ENCODE results near the gene NUDT15. TPM values are rescaled to one million over a fixed set of nuclear protein-coding genes. Genes with fewer than 3 reads are reported as not detected.

NUDT15 gene
- total and polyA plus RNA-seq, 2 of the 8 experiments (the other 6 are each of a cell fraction or from before 2014, with no cell fraction given): 37.8 to 65.9 TPM

DNA sequence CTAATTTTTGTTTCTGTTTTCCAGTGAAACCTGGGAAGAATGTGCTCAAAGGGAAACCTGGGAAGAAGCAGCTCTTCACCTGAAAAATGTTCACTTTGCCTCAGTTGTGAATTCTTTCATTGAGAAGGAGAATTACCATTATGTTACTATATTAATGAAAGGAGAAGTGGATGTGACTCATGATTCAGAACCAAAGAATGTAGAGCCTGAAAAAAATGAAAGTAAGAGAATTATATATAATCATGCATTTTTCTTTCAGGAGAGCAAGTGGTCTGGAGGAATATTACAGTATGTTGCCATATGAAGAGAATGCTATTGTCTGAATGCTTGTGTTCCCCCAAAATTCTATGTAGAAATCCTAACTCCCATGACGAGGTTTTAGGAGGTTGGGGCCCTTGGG is 3.4 kb downstream of the NUDT15 start:
- Histone ChIP-seq H2AFZ (ENCODE audit: low read length) (no peak overlapping the region), H3K18ac (ENCODE audit: extremely low read depth, low read length) (no peak overlapping the region), H3K27me3 (replicated peaks in 1 of 4; ENCODE audit: control insufficient read depth in 3 of 4, extremely low read depth in 1 of 4, insufficient read depth in 3 of 4, low read length in 3 of 4) (no peaks in the 10 kb centered on the region), H3K23me2 (ENCODE audit: low read depth, low read length) (peaks cover 6% of the 10 kb centered on the region), H3K36me3 (ENCODE audit: control insufficient read depth in 2 of 4, insufficient read depth in 4 of 4, low read length in 3 of 4) (peaks cover 7 to 20% (median 12%) of the 10 kb centered on the region in 4 experiments; a peak in 5 of 8 replicates), H2AK5ac (ENCODE audit: low read depth, low read length) (no peak overlapping the region), H4K5ac (ENCODE audit: insufficient read length, low read depth, low read length) (no peak overlapping the region), H3K4me1 (replicated peaks in 1 of 4; ENCODE audit: control insufficient read depth in 3 of 4, insufficient read depth in 4 of 4, low read length in 3 of 4) (peaks cover 0 to 4% (median 2%) of the 10 kb centered on the region in 4 experiments; a peak in 3 of 7 replicates), H2BK120ac (replicated peaks; ENCODE audit: low read depth, low read length) (no peak overlapping the region), H3K4me3 (ENCODE audit: extremely low read depth in 1 of 4, insufficient read depth in 2 of 4, low read depth in 3 of 4, low read length in 4 of 4) (no peak overlapping the region), H3K79me2 (ENCODE audit: control insufficient read depth in 1 of 2, insufficient read depth in 2 of 2, low read length in 2 of 2) (peaks cover 0 to 19% of the 10 kb centered on the region in 2 experiments; a peak in 3 of 4 replicates), H3K9ac (replicated peaks in 1 of 4; ENCODE audit: extremely low read depth in 1 of 4, low read depth in 3 of 4, low read length in 3 of 4) (no peak overlapping the region), H2BK20ac (ENCODE audit: low read length) (no peak overlapping the region), H4K91ac (replicated peaks; ENCODE audit: insufficient read length, low read length) (no peak overlapping the region), H3K14ac (ENCODE audit: insufficient read length) (no peak overlapping the region), H3K56ac (replicated peaks; ENCODE audit: insufficient read length, low read depth, low read length) (no peak overlapping the region), H4K20me1 (replicated peaks in 1 of 2; ENCODE audit: control insufficient read depth in 1 of 2, insufficient read depth in 2 of 2, low read length in 2 of 2) (peaks cover 0 to 3% of the 10 kb centered on the region in 2 experiments), H2BK5ac (ENCODE audit: low read depth, low read length) (no peak overlapping the region), H3K23ac (ENCODE audit: insufficient read length) (no peak overlapping the region), H2BK12ac (ENCODE audit: low read depth, low read length) (no peak overlapping the region), H3K9me3 (ENCODE audit: insufficient read depth in 2 of 2, low read depth in 1 of 2, low read length in 1 of 2) (no peaks in the 10 kb centered on the region), H4K8ac (ENCODE audit: extremely low read depth, insufficient read depth, low read length) (no peak overlapping the region), H3K4me2 (ENCODE audit: insufficient read depth in 1 of 2, low read depth in 2 of 2, low read length in 2 of 2) (no peak overlapping the region), H3K27ac (ENCODE audit: low read depth, low read length) (no peak overlapping the region), H3K4ac (replicated peaks; ENCODE audit: insufficient read length, low read depth, low read length) (no peak overlapping the region), H3K79me1 (ENCODE audit: low read depth, low read length) (0 out of 2 replicates have a peak, but pooled peaks cover 2% of the 10 kb centered on the region), H2BK15ac (ENCODE audit: low read length) (no peak overlapping the region)
- DNase-seq (ENCODE audit: low read depth in 1 of 2, low spot score in 2 of 2): no peak
- TF ChIP-seq POLR2AphosphoS5 (IDR thresholded peaks at IDR 0.05; ENCODE audit: low read depth, low read length) (no peak), HDAC6 (IDR thresholded peaks at IDR 0.05; ENCODE audit: low read depth, low read length) (no peak), EZH2 (IDR thresholded peaks at IDR 0.05; ENCODE audit: low read depth, low read length, severe bottlenecking) (no peak), SIX5 (IDR thresholded peaks at IDR 0.05; ENCODE audit: low read depth, low read length) (no peak), RBBP5 (IDR thresholded peaks at IDR 0.05; ENCODE audit: borderline replicate concordance, low read depth, low read length) (no peak), YY1 (IDR thresholded peaks at IDR 0.05; ENCODE audit: low read depth, low read length) (no peak), HDAC2 (IDR thresholded peaks at IDR 0.05; ENCODE audit: borderline replicate concordance in 1 of 2, low read depth in 2 of 2, low read length in 2 of 2) (no peak), BRCA1 (IDR thresholded peaks at IDR 0.05; ENCODE audit: low read depth, low read length) (no peak), RNF2 (IDR thresholded peaks at IDR 0.05; ENCODE audit: borderline replicate concordance, low read depth, low read length, missing control alignments, poor library complexity, severe bottlenecking) (no peak)
- 84% methylated on average over 1 of the region's 1 CpG; no CpG with 5 or more reads in 1 of the 2 experiments for WGBS, 2 experiments (ENCODE audit: extremely low coverage in 1 of 2, insufficient coverage in 1 of 2, insufficient read length in 1 of 2, insufficient replicate concordance in 2 of 2, low coverage in 1 of 2, low lambda C conversion rate in 2 of 2, missing lambda C conversion rate in 1 of 2)
- ChIA-PET CTCF (ENCODE audit: partially characterized antibody) (interaction anchor here (0.6 kb wide), 1 partner anchor 90 kb away, joined by 3 read pairs; no protein-coding TSS in a partner anchor), POLR2A (ENCODE audit: partially characterized antibody) (interaction anchor here (1.1 to 1.5 kb wide), 2 partner anchors 8 to 10 kb away, joined by 5 read pairs; no protein-coding TSS in a partner anchor)
- FAIRE-seq: no peak
